Stimulated activated naive CD8-positive, alpha-beta T cell treated with anti-CD3 and anti-CD28 coated beads, Interleukin-15, amount 100 ng/mL, for 72 hours (primary cell): ENCODE measurements around the gene ALOXE3.

ENCODE experiments used
- ATAC-seq: fragments of 150-1000 bp; cut with Tn5 transposase; 2 replicates; pipeline ENCODE4 v1.10.0; 2021; ENCODE audit warnings: mild to moderate bottlenecking, moderate library complexity
- DNase-seq, 2 donors: peaks; one replicate each; pipeline ENCODE4 v3.0.0; 2021 to 2022
- H3K27ac Mint-ChIP-seq, 2 donors: one replicate each; pipeline ENCODE4 v1.8.0; 2022; ENCODE audit warnings: mild to moderate bottlenecking in 2 of 2, mixed read lengths in 2 of 2, moderate library complexity in 2 of 2
- H3K27me3 Mint-ChIP-seq: one replicate; pipeline ENCODE4 v1.8.0; 2022; ENCODE audit warnings: mixed read lengths
- H3K4me1 Mint-ChIP-seq: one replicate; pipeline ENCODE4 v1.8.0; 2022; ENCODE audit warnings: mild to moderate bottlenecking, mixed read lengths
- H3K4me3 Mint-ChIP-seq, 2 donors: one replicate each; pipeline ENCODE4 v1.8.0; 2022; ENCODE audit warnings: mild to moderate bottlenecking in 2 of 2, mixed read lengths in 2 of 2, moderate library complexity in 1 of 2
- H3K9me3 Mint-ChIP-seq, 2 donors: one replicate each; pipeline ENCODE4 v1.8.0; 2022; ENCODE audit warnings: mixed read lengths in 2 of 2

The ALOXE3 gene

DNA sequence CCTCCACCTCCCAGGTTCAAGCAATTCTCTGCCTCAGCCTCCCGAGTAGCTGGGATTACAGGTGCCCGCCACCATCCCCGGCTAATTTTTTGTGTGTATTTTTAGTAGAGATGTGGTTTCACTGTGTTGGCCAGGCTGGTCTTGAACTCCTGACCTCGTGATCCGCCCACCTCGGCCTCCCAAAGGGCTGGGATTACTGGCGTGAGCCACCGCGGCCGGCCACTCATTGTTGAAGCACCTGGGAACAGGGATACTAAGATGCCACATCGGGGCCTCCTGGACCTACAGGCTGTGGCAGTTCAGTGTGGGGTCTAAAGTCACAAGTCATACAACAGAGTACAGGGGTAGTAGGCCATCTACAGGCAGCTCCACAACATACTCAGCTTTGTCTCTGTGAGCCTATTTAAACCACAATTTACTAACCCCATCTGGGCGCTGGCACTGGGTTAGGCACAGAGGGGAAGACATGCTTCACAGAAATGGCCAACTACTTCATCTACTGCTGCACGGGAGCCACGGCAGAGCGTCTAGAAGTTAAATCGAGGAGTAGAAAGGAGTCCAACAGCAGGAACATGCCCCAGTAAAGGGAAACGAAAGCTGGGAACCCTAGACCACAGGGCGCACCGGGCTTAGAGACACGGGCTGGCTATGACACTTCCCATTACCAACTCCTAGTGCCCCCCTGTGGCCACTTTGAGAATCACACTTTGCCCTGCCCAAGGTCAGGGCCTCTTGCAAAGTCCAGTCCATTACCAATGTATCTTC lies 40.1 kb upstream of the ALOXE3 start:
- H3K4me1 Mint-ChIP-seq = peaks cover 44% of the 10 kb centered on the region

GRCh38 chr17:8156246-8156992 lies 38.1 kb upstream of the ALOXE3 start:
- ATAC-seq (peak; percentile 83), DNase-seq (peak; percentile 100)
- Mint-ChIP-seq H3K27me3 (no peaks in the 10 kb centered on the region), H3K4me1 (peaks cover 32% of the 10 kb centered on the region), H3K9me3 (no peaks in the 10 kb centered on the region), H3K27ac (no peak overlapping the region), H3K4me3 (no peak overlapping the region)

More for the DNA sequence above, 40.1 kb upstream of the ALOXE3 start:
- peak; percentile 8 for ATAC-seq
- DNase-seq = peak; percentile 78 to 85
- Mint-ChIP-seq H3K4me3 (peak overlapping the region; percentile 20 to 21), H3K27me3 (no peaks in the 10 kb centered on the region), H3K9me3 (no peaks in the 10 kb centered on the region), H3K27ac (peak overlapping the region; percentile 43 to 89)

- no peaks in the 10 kb centered on the region for H3K27me3 Mint-ChIP-seq
- no peaks in the 10 kb centered on the region for H3K9me3 Mint-ChIP-seq
- H3K27ac Mint-ChIP-seq = no peak overlapping the region
- peaks cover 28% of the 10 kb centered on the region for H3K4me1 Mint-ChIP-seq
- ATAC-seq = peak; percentile 3
- no peak overlapping the region for H3K4me3 Mint-ChIP-seq
- DNase-seq = no peak
These were observed 37.6 kb upstream of the ALOXE3 start for GRCh38 chr17:8155996-8156245.

GRCh38 chr17:8155231-8155995 lies 37.1 kb upstream of the ALOXE3 start:
- ATAC-seq (no peak), DNase-seq (no peak)
- no peak overlapping the region for H3K27ac Mint-ChIP-seq
- H3K4me3 Mint-ChIP-seq = no peak overlapping the region
- H3K9me3 Mint-ChIP-seq = no peaks in the 10 kb centered on the region
- H3K27me3 Mint-ChIP-seq = no peaks in the 10 kb centered on the region
- H3K4me1 Mint-ChIP-seq = peaks cover 28% of the 10 kb centered on the region

DNA sequence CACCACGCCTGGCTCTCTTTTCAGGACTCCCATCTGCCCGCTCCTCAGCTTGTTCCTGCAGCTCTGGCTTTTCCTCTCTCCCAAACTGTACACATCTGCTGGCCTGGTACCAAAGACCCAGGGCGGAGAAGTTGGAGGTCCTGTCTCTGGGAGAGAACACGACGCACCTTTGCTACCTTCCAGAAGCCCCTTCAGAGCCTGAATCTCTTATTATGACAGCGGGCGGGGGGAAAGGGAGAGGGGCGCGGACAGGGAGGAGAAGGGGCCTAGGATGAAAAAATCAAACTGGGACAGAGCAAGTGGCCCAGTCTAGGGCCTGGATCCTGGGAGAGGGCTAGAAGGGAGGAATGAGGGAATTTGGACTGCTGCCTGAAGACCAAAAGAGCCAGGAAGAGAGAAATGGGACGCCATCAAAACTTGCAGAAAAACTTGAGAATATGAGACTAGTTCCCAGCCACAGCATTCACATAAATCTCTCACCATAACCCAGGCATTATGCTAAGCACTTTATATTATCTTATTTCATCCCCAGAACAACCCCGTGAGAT lies 36.4 kb upstream of the ALOXE3 start:
- ATAC-seq (no peak), DNase-seq (no peak)

DNA sequence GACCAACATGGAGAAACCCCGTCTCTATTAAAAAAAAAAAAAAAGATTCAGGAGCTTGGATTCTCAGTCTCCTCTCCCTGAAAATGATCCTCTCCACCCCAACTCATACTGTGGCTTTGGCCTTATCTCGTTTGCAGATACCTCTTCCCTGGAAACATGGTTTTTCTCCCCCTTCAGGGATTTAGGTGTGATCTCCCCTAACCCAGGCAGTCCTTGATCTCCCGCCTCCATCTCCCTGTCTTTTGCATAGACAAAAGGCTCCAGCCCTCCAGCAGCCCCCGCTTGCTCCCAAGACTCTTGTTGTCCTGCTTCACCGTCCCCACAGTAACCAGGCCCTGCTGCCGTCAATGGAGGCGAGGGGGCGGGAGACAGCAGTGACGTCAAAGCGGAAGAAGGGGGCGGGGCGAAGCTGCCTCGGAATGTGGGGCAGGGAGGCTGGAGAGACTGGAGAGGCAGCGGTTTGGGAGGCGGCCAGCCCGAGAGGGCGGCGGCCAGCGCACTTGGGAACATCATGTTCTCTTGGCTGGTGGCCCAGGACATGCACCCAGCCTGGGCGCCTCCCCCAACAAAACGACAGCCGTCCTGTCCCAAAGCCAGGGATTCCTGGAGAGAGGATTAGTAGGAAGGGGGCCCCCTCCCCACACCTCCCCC lies 35.8 kb upstream of the ALOXE3 start:
- DNase-seq (peak; percentile 76 to 86), ATAC-seq (no peak)
- Mint-ChIP-seq H3K27me3 (no peaks in the 10 kb centered on the region), H3K4me3 (no peak overlapping the region), H3K27ac (peak overlapping the region; percentile 95 to 98), H3K4me1 (peaks cover 27% of the 10 kb centered on the region), H3K9me3 (no peaks in the 10 kb centered on the region)

More for the DNA sequence above, 36.4 kb upstream of the ALOXE3 start:
- H3K27ac Mint-ChIP-seq = peak overlapping the region in 1 of 2 donors; percentile 82
- H3K4me1 Mint-ChIP-seq = peaks cover 28% of the 10 kb centered on the region
- H3K9me3 Mint-ChIP-seq = no peaks in the 10 kb centered on the region
- H3K4me3 Mint-ChIP-seq = no peak overlapping the region
- no peaks in the 10 kb centered on the region for H3K27me3 Mint-ChIP-seq

DNA sequence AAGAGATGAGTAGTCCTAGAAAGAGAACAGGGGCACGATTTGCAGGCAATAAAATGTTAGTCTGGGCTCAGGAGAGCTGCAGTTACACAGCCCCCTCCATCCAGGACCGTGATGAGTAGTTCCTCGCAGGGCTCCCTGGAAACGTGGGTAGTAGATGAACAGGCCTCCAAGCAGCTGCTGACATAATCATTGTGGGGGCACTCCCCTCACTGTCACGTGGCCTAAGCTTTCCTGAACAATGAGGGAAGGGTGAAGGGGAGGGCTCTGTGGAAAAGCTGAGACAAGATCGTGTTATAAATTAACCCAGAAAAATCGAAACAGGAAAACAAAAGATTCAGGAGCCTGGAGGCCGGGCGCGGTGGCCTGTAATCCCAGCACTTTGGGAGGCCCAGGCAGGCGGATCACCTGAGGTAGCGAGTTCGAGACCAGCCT lies 35.2 kb upstream of the ALOXE3 start:
- ATAC-seq (no peak), DNase-seq (peak in 1 of 2 donors; percentile 69)
- peaks cover 22% of the 10 kb centered on the region for H3K4me1 Mint-ChIP-seq
- H3K9me3 Mint-ChIP-seq = no peaks in the 10 kb centered on the region
- peak overlapping the region; percentile 95 to 98 for H3K27ac Mint-ChIP-seq
- H3K4me3 Mint-ChIP-seq = no peak overlapping the region
- no peaks in the 10 kb centered on the region for H3K27me3 Mint-ChIP-seq

DNA sequence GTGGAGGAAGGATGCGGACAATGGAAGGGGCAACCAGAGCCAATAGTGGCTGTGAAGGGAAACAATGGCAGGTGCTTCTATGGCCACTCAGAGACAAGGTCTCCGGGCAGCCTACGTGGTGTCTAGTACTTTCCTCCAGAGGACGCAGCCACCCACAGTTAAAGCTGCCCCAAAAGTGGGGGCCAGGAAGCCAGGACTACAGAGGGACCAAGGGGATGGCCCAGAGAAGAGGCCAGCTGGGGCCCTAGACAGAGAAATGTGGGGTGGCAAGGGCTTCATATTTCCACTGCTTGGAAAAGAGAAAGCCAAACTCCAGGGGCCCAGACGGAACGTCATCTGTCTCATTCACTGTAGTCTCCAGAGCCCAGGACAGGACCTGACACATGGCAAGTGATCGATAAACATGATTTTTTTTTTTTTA lies 34.7 kb upstream of the ALOXE3 start:
- DNase-seq = no peak
- no peak overlapping the region for H3K4me3 Mint-ChIP-seq
- peaks cover 19% of the 10 kb centered on the region for H3K4me1 Mint-ChIP-seq
- H3K9me3 Mint-ChIP-seq = no peaks in the 10 kb centered on the region
- ATAC-seq = no peak
- peak overlapping the region; percentile 95 to 98 for H3K27ac Mint-ChIP-seq
- H3K27me3 Mint-ChIP-seq = no peaks in the 10 kb centered on the region

GRCh38 chr17:8152112-8152775 lies 33.9 kb upstream of the ALOXE3 start, which contains the start of gene PER1:
TSS of gene PER1 (minus strand) at chr17:8152404. CDS start at chr17:8150706, 1,698 bp downstream.
- H3K4me3 Mint-ChIP-seq = no peak within 1 kb of the TSS
- DNase-seq (peak; percentile 84 to 94), ATAC-seq (peak; percentile 50)

GRCh38 chr17:8151641-8152111 lies 33.4 kb upstream of the ALOXE3 start:
- Mint-ChIP-seq H3K4me1 (peaks cover 32% of the 10 kb centered on the region), H3K27me3 (no peaks in the 10 kb centered on the region), H3K27ac (peak overlapping the region; percentile 95 to 96), H3K9me3 (no peaks in the 10 kb centered on the region), H3K4me3 (no peak overlapping the region)
- DNase-seq (peak; percentile 54 to 56), ATAC-seq (no peak)

More at GRCh38 chr17:8152112-8152775, 33.9 kb upstream of the ALOXE3 start, which contains the start of gene PER1:
- peaks cover 27% of the 10 kb centered on the region for H3K4me1 Mint-ChIP-seq
- H3K9me3 Mint-ChIP-seq = no peaks in the 10 kb centered on the region
- H3K27ac Mint-ChIP-seq = peak within 1 kb of the TSS; percentile 96 to 98
- H3K27me3 Mint-ChIP-seq = no peaks in the 10 kb centered on the region

GRCh38 chr17:8151120-8151640 lies 32.9 kb upstream of the ALOXE3 start:
- Mint-ChIP-seq H3K4me1 (peaks cover 37% of the 10 kb centered on the region), H3K27ac (peak overlapping the region; percentile 95 to 96), H3K9me3 (no peaks in the 10 kb centered on the region), H3K4me3 (no peak overlapping the region), H3K27me3 (no peaks in the 10 kb centered on the region)
- DNase-seq (peak; percentile 82 to 87), ATAC-seq (peak; percentile 59)

DNA sequence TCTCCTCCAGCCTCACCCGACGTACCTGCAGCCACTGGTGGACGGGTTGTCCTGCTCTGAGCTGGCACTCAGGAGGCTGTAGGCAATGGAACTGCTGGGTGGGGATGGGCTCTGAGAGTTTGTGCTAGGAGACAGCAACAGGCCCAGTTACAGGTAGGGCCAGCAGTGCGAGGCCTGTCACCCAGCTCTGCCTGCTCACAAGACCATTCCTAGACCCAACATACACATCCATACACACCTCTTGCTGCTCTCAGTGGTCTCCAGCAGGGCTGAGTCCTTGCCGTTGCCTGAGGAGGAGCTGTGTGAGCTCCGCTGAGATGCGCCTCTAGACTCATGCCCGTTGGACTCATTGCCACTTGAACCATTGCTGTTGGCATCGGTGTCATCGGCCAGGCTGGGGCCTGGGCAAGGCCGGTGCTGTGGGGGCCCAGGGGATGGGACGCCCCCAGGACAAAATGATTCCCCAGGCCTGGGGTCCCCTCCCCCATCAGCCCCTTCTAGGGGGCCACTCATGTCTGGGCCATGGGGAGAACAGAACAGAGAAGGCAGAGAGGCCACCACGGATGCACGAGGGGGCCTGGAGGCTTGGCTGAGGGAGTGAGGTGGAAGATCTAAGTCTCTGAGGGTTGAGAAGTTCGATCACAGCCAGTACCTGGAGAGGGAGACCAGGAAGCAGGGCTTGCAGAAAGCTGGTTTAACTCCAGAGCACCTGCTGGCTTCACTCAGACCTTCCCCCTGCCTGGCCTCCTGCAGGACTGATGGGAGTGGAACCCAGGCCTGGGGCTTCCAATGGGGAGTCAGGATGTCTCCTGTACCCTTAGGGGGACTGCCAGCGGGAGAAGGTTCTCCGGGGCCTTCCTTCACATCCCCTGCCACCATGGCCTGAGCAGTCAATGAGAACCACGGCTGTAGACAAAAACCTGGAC lies 32.1 kb upstream of the ALOXE3 start:
- H3K4me3 Mint-ChIP-seq = peak overlapping the region in 1 of 2 donors; percentile 60
- peaks cover 42% of the 10 kb centered on the region for H3K4me1 Mint-ChIP-seq
- peak overlapping the region; percentile 54 to 85 for H3K27ac Mint-ChIP-seq

DNA sequence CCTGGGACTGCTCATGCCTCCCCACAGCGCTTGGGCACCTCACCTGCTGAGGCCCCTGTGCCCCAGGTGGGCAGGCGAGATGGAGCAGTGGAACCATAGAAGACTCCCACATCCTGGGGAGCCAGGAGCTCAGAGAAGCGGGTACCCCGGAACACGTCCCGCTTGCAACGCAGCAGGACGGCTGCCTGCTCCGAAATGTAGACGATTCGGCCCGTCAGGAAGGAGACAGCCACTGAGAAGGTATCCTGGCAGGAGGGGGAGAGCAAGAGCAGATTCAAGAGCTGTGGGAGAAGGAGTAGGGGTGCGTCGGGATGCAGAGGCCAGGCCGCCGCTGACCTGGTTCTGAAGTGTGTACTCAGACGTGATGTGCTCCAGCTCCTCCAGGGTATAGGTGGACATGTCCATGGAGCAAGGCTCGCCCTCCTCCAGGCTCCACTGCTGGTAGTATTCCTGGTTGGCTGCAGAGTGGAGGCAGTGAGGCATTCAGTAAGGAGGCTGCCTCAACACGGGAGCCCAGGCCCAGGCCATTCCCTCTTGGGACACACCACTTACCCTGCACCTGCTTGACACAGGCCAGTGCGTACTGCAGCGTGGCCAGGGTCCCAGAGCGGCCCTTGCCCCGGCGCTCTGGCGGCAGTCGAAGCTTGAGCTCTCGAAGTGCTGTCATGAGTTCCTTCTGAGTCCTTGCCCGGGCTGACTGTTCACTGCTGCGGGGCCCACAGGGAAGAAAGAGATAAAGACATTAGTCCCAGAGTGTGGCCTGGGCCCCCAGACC lies 31.3 kb upstream of the ALOXE3 start:
- peak overlapping the region in 1 of 2 donors; percentile 21 for H3K4me3 Mint-ChIP-seq

More for the DNA sequence above, 32.1 kb upstream of the ALOXE3 start:
- DNase-seq (no peak), ATAC-seq (no peak)
- Mint-ChIP-seq H3K27me3 (no peaks in the 10 kb centered on the region), H3K9me3 (no peaks in the 10 kb centered on the region)

More for the DNA sequence above, 31.3 kb upstream of the ALOXE3 start:
- Mint-ChIP-seq H3K27ac (peak overlapping the region; percentile 33 to 54), H3K4me1 (peaks cover 42% of the 10 kb centered on the region), H3K27me3 (no peaks in the 10 kb centered on the region), H3K9me3 (no peaks in the 10 kb centered on the region)
- DNase-seq (no peak), ATAC-seq (no peak)
